Activated CD4-positive, alpha-beta T cell treated with anti-CD3 and anti-CD28 coated beads, Interleukin-2, amount 50 U/mL, for 4 hours (primary cell): ENCODE results near the gene AP1AR.

Experiments used
- DNase-seq, 2 experiments: peaks; one replicate each; pipeline ENCODE4 v3.0.0-alpha.2; 2020

AP1AR gene

GRCh38 chr4:112222219-112222955, 9.2 kb upstream of the AP1AR start:
- no peak for DNase-seq

- DNase-seq, result no peak
These were observed 6.4 kb upstream of the AP1AR start for GRCh38 chr4:112225157-112225556.

GRCh38 chr4:112230879-112231778, 458 bp upstream of the AP1AR start:
- DNase-seq, result peak; percentile 94 to 95

- DNase-seq, result peak; percentile 42 to 50
These were observed 3.5 kb downstream of the AP1AR start for GRCh38 chr4:112234952-112235609.

GRCh38 chr4:112236040-112236439, 4.5 kb downstream of the AP1AR start:
- DNase-seq, result no peak

- no peak for DNase-seq
These were observed 7.2 kb downstream of the AP1AR start for GRCh38 chr4:112238833-112239232.

GRCh38 chr4:112245383-112245782, 13.8 kb downstream of the AP1AR start:
- no peak for DNase-seq

GRCh38 chr4:112247021-112247420, 15.4 kb downstream of the AP1AR start:
- DNase-seq, result no peak

- DNase-seq, result no peak
These were observed 19.5 kb downstream of the AP1AR start for GRCh38 chr4:112251019-112251643.

GRCh38 chr4:112252234-112252633, 20.6 kb downstream of the AP1AR start:
- DNase-seq, result no peak

GRCh38 chr4:112253382-112254000, 21.9 kb downstream of the AP1AR start:
- DNase-seq, result no peak

GRCh38 chr4:112257098-112257497, 25.5 kb downstream of the AP1AR start:
- no peak for DNase-seq

- no peak for DNase-seq
These were observed 35.2 kb downstream of the AP1AR start for GRCh38 chr4:112266823-112267222.

GRCh38 chr4:112270051-112270450, 38.5 kb downstream of the AP1AR start:
- DNase-seq, result no peak

- DNase-seq, result no peak
These were observed 39.2 kb downstream of the AP1AR start for GRCh38 chr4:112270640-112271421.

GRCh38 chr4:112272292-112272691, 40.7 kb downstream of the AP1AR start:
- DNase-seq, result no peak

- DNase-seq, result no peak
These were observed 43.4 kb downstream of the AP1AR start for GRCh38 chr4:112274959-112275358.

GRCh38 chr4:112276113-112276512, 44.5 kb downstream of the AP1AR start:
- no peak for DNase-seq

GRCh38 chr4:112277220-112277619, 45.6 kb downstream of the AP1AR start:
- DNase-seq, result no peak

- no peak for DNase-seq
These were observed 46.3 kb downstream of the AP1AR start for GRCh38 chr4:112277705-112278448.
